GM23338 (cell line): ENCODE data around the gene TTC28. TPM values are rescaled to one million over a fixed set of nuclear protein-coding genes. Genes with fewer than 3 reads are reported as not detected.
"Not testable (repeated sequence)": the region's sequence is repeated elsewhere in the genome, so short reads cannot be mapped to it uniquely, and the experiment has no call there.

Source experiments
- ATAC-seq: fragments of 200-7000 bp; cut with Tn5 transposase; 3 replicates; pipeline ENCODE4 v1.9.1; 2020
- DNase-seq: peaks from one replicate; pipeline ENCODE4 v3.0.0-alpha.2; 2015; ENCODE audit warnings: low spot score
- H2AFZ ChIP-seq: fragments of 200-600 bp; sonication (generic); 2 replicates; pipeline ENCODE4 v1.8.0; 2016; ENCODE audit warnings: antibody characterized with exemption, mild to moderate bottlenecking, moderate library complexity
- H3F3A ChIP-seq: fragments of 200-600 bp; sonication (generic); replicated peaks from 2 replicates; pipeline ENCODE4 v1.8.0; 2017; ENCODE audit warnings: antibody characterized with exemption, mixed run types, low read depth
- H3K27ac ChIP-seq: fragments of 200-600 bp; sonication (generic); 2 replicates; pipeline ENCODE4 v1.6.1; 2016; ENCODE audit warnings: low read depth
- H3K27me3 ChIP-seq: fragments of 200-600 bp; sonication (generic); 2 replicates; pipeline ENCODE4 v1.8.0; 2016; ENCODE audit warnings: mild to moderate bottlenecking, mixed run types, moderate library complexity; ENCODE audit not compliant: insufficient read depth
- H3K36me3 ChIP-seq: fragments of 200-600 bp; sonication (generic); 2 replicates; pipeline ENCODE4 v1.8.0; 2016; ENCODE audit warnings: mild to moderate bottlenecking; ENCODE audit not compliant: insufficient read depth
- H3K4me1 ChIP-seq: fragments of 200-600 bp; sonication (generic); 2 replicates; pipeline ENCODE4 v1.8.0; 2016; ENCODE audit warnings: mild to moderate bottlenecking, moderate library complexity; ENCODE audit not compliant: insufficient read depth
- H3K4me2 ChIP-seq: fragments of 200-600 bp; sonication (generic); 2 replicates; pipeline ENCODE4 v1.7.1; 2017; ENCODE audit warnings: mixed run types
- H3K4me3 ChIP-seq: fragments of 200-600 bp; sonication (generic); 2 replicates; pipeline ENCODE4 v1.6.1; 2016; ENCODE audit warnings: mixed run types
- H3K79me2 ChIP-seq: fragments of 200-600 bp; sonication (generic); replicated peaks from 2 replicates; pipeline ENCODE4 v1.8.0; 2017; ENCODE audit warnings: mild to moderate bottlenecking; ENCODE audit not compliant: insufficient read depth
- H3K9me2 ChIP-seq: fragments of 200-600 bp; sonication (generic); 2 replicates; pipeline ENCODE4 v1.8.0; 2017; ENCODE audit not compliant: insufficient read depth
- H4K20me1 ChIP-seq: fragments of 200-600 bp; sonication (generic); replicated peaks from 2 replicates; pipeline ENCODE4 v1.8.0; 2017; ENCODE audit warnings: mild to moderate bottlenecking; ENCODE audit not compliant: insufficient read depth
- H3K27ac Mint-ChIP-seq: 2 replicates; pipeline ENCODE4 v1.8.0; 2020; ENCODE audit warnings: inconsistent platforms, mild to moderate bottlenecking, moderate library complexity, mixed read lengths
- H3K27me3 Mint-ChIP-seq: 3 replicates; pipeline ENCODE4 v1.8.0; 2022; ENCODE audit warnings: low read depth, mild to moderate bottlenecking, moderate library complexity, mixed read lengths, inconsistent platforms; ENCODE audit not compliant: insufficient read depth, poor library complexity
- H3K36me3 Mint-ChIP-seq: 3 replicates; pipeline ENCODE4 v1.8.0; 2021; ENCODE audit warnings: low read depth, mild to moderate bottlenecking, inconsistent platforms, moderate library complexity, mixed read lengths
- H3K4me1 Mint-ChIP-seq: 3 replicates; pipeline ENCODE4 v1.8.0; 2020; ENCODE audit warnings: mild to moderate bottlenecking, inconsistent platforms, mixed read lengths
- H3K4me3 Mint-ChIP-seq: 3 replicates; pipeline ENCODE4 v1.8.0; 2021; ENCODE audit warnings: moderate library complexity, mild to moderate bottlenecking, inconsistent platforms, mixed read lengths
- H3K9me3 Mint-ChIP-seq: 3 replicates; pipeline ENCODE4 v1.8.0; 2020; ENCODE audit warnings: moderate library complexity, mild to moderate bottlenecking, inconsistent platforms, mixed read lengths
- CREB1 ChIP-seq: fragments of 250-450 bp; sonication (Bioruptor Pico); IDR thresholded peaks from 2 replicates; pipeline ENCODE4 v1.5.0; 2020; ENCODE audit warnings: low read depth, mild to moderate bottlenecking, moderate library complexity
- EZH2 ChIP-seq: fragments of 200-600 bp; sonication (generic); IDR thresholded peaks from one replicate; pipeline ENCODE4 v1.8.0; 2017; ENCODE audit warnings: antibody characterized with exemption, mild to moderate bottlenecking, low read depth; ENCODE audit not compliant: unreplicated experiment
- JUNB ChIP-seq: IDR thresholded peaks from one replicate; pipeline ENCODE4 v1.6.1; 2016; ENCODE audit warnings: antibody characterized with exemption; ENCODE audit not compliant: unreplicated experiment
- NANOG ChIP-seq: IDR thresholded peaks from 2 replicates; pipeline ENCODE4 v1.6.1; 2016; ENCODE audit warnings: antibody characterized with exemption, borderline replicate concordance
- STAT1 ChIP-seq: IDR thresholded peaks from one replicate; pipeline ENCODE4 v1.6.1; 2016; ENCODE audit warnings: antibody characterized with exemption; ENCODE audit not compliant: unreplicated experiment
- ZNF114 ChIP-seq: fragments of 250-450 bp; sonication (Bioruptor Pico); IDR thresholded peaks from 2 replicates; pipeline ENCODE4 v1.5.0; 2020; ENCODE audit warnings: mild to moderate bottlenecking, moderate library complexity
- ZNF331 ChIP-seq: fragments of 250-450 bp; sonication (Bioruptor Pico); IDR thresholded peaks from 2 replicates; pipeline ENCODE4 v1.5.0; 2020; ENCODE audit warnings: low read depth, mild to moderate bottlenecking, moderate library complexity
- ZNF462 ChIP-seq: fragments of 250-450 bp; sonication (Bioruptor Pico); IDR thresholded peaks from 2 replicates; pipeline ENCODE4 v1.5.0; 2020; ENCODE audit warnings: mild to moderate bottlenecking, moderate library complexity
- polyA plus RNA-seq: library from polyadenylated mRNA; unstranded; fragments of >200 nt; fragmentation: Nextera tagmentation; extraction: Ambion mirVana; gene quantifications from 2 replicates; pipeline ENCODE4 v1.2.1, GENCODE V29; 2016
- total RNA-seq: library from RNA; depleted of rRNA; stranded (reverse); fragments of >200 nt; shearing (Covaris generic); gene quantifications from 2 replicates; pipeline ENCODE4 v1.2.3, GENCODE V29; 2014

The TTC28 gene
- total and polyA plus RNA-seq, 2 experiments from 2014 or later, result 4.5 to 16.1 TPM

DNA sequence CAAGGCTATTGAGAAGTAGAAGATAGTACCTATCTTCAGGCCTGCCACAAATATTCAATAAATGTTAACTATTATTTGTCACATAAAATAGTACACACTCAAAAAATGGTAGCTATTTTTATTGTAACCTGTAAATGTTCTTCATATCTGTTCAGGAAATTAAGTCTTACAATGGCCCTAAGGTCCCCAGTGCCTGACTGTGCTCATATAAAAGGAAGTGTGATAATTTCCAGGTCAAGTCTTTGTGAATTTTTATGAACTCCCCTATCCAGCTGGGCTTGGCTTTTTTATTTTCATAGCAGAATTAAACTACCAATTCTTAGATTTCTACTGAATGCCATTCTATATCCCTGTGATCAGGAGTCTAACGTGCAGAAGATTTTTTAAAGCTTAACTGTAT is 476.4 kb downstream of the TTC28 start:
- Histone ChIP-seq H3K27ac (no peak overlapping the region), H3K36me3 (no peaks in the 10 kb centered on the region), H3K27me3 (peaks cover under 1% of the 10 kb centered on the region; the same call in 1 of the 2 replicates), H3K4me1 (0 out of 2 replicates have a peak, but pooled peaks cover 6% of the 10 kb centered on the region), H2AFZ (no peak overlapping the region), H3K9me2 (no peaks in the 10 kb centered on the region), H4K20me1 (no peaks in the 10 kb centered on the region; the same call in 1 of the 2 replicates), H3F3A (no peaks in the 10 kb centered on the region), H3K4me3 (no peak overlapping the region), H3K79me2 (no peaks in the 10 kb centered on the region), H3K4me2 (no peak overlapping the region)
- no peaks in the 10 kb centered on the region for H3K36me3 Mint-ChIP-seq
- no peak for TF ChIP-seq ZNF331 (CRISPR knock-in tag)
- no peak for DNase-seq
- no peak overlapping the region for H3K27ac Mint-ChIP-seq
- peaks cover 4% of the 10 kb centered on the region for H3K4me1 Mint-ChIP-seq
- no peak for ATAC-seq
- H3K27me3 Mint-ChIP-seq, result no peaks in the 10 kb centered on the region
- no peaks in the 10 kb centered on the region for H3K9me3 Mint-ChIP-seq
- no peak overlapping the region for H3K4me3 Mint-ChIP-seq

- Mint-ChIP-seq H3K36me3 (no peaks in the 10 kb centered on the region), H3K27ac (no peak overlapping the region), H3K4me1 (peaks cover under 1% of the 10 kb centered on the region; the same call in 1 of the 3 replicates), H3K4me3 (no peak overlapping the region), H3K27me3 (no peaks in the 10 kb centered on the region), H3K9me3 (no peaks in the 10 kb centered on the region)
- no peaks in the 10 kb centered on the region; the same call in 1 of the 2 replicates for H4K20me1 ChIP-seq
- no peak overlapping the region for H3K4me3 ChIP-seq
- DNase-seq (no peak), ATAC-seq (no peak)
- no peak overlapping the region for H3K4me2 ChIP-seq
- TF ChIP-seq NANOG (no peak), ZNF462 (no peak), EZH2 (no peak), CREB1 (CRISPR knock-in tag) (no peak), STAT1 (no peak), JUNB (no peak), ZNF114 (no peak), ZNF331 (CRISPR knock-in tag) (no peak)
- no peak overlapping the region for H2AFZ ChIP-seq
- H3K27me3 ChIP-seq, result no peaks in the 10 kb centered on the region
- H3K79me2 ChIP-seq, result no peaks in the 10 kb centered on the region
- 0 out of 2 replicates have a peak, but pooled peaks cover 1% of the 10 kb centered on the region for H3K4me1 ChIP-seq
- no peaks in the 10 kb centered on the region for H3K36me3 ChIP-seq
- H3K27ac ChIP-seq, result no peak overlapping the region
- H3F3A ChIP-seq, result no peaks in the 10 kb centered on the region
- no peaks in the 10 kb centered on the region for H3K9me2 ChIP-seq
Observed at GRCh38 chr22:28198692-28199091, 480.9 kb downstream of the TTC28 start.

DNA sequence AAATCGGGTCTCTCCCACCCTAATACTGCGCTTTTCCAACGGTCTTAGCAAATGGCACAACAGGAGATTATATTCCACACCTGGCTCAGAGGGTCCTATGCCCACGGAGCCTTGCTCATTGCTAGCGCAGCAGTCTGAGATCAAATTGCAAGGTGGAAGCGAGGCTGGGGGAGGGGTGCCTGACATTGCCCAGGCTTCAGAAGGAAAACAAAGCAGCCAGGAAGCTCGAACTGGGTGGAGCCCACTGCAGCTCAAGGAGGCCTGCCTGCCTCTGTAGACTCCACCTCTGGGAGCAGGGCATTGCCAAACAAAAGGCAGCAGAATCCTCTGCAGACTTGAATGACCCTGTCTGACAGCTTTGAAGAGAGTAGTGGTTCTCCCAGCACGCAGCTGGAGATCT is 488.1 kb downstream of the TTC28 start:
- ATAC-seq, DNase-seq, H3K36me3 ChIP-seq, H3K9me2 ChIP-seq, H3K27ac ChIP-seq, H3K4me3 ChIP-seq, H3K27me3 ChIP-seq, H3K4me3 Mint-ChIP-seq, H3K4me2 ChIP-seq, H3F3A ChIP-seq, H4K20me1 ChIP-seq, H3K79me2 ChIP-seq, H3K27me3 Mint-ChIP-seq, H2AFZ ChIP-seq, H3K27ac Mint-ChIP-seq: not testable (repeated sequence)
- H3K9me3 Mint-ChIP-seq, result peaks cover 27% of the 10 kb centered on the region
- H3K4me1 Mint-ChIP-seq, result peaks cover 22% of the 10 kb centered on the region
- peaks cover 23% of the 10 kb centered on the region for H3K36me3 Mint-ChIP-seq
- H3K4me1 ChIP-seq, result peaks cover 20% of the 10 kb centered on the region
